ENCODE data around the gene CDH18.

CDH18 gene

GRCh38 chr5:19660679-19661078 is 327.3 kb downstream of the CDH18 start:
- no peak overlapping the region for H3K4me3 ChIP-seq (ENCODE audit: low read length)
- DNase-seq (ENCODE audit: low read depth, low spot score), result no peak

GRCh38 chr5:19655627-19656026 is 332.4 kb downstream of the CDH18 start:
- H3K4me3 ChIP-seq (ENCODE audit: low read length), result no peak overlapping the region

DNA sequence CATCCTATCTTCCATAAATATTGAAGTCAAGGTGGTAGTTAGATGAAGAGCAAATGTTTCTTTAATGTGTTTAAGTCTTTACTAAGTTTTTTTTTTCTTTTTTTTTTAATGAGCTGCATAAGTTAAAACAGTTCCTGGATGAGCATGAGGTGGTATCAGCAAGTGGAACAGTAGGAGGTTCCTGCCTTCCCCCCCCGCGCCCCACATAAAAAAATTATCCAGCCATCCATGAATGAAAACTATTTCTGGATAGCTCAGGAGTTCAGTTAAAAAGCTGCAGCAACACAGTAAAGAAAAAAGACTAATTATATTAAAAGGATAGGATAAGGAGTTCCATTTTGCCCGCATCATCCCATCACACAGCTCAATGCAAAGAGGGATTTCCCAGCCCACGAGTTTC is 349.5 kb downstream of the CDH18 start:
- no peak overlapping the region for H3K4me3 ChIP-seq (ENCODE audit: low read length)
- no peak for DNase-seq (ENCODE audit: low read depth, low spot score)

More at GRCh38 chr5:19655627-19656026, 332.4 kb downstream of the CDH18 start:
- DNase-seq (ENCODE audit: low read depth, low spot score), result no peak

- H3K4me3 ChIP-seq (ENCODE audit: low read length), result no peak overlapping the region
- DNase-seq (ENCODE audit: low read depth, low spot score), result no peak
Observed at GRCh38 chr5:19630876-19631275, 357.1 kb downstream of the CDH18 start.

DNA sequence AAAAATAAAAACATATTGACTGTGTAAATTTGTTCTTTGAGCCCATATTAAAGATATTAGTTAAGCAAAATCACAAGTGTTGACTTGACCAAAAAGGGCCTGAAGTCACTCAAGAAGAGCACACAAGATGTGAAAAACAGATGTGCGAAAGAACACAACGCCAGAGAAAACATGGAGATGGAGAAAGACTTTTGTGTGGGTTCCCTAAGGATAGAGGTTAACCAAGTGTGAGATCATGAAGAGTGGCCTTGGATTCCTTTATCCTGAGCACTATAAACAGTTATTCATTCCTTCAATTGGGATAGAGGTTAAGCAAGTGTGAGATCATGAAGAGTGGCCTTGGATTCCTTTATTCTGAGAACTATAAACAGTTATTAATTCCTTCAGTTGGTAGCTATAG is 361.8 kb downstream of the CDH18 start:
- DNase-seq (ENCODE audit: low read depth, low spot score), result no peak
- no peak overlapping the region for H3K4me3 ChIP-seq (ENCODE audit: low read length)

- no peak for DNase-seq (ENCODE audit: low read depth, low spot score)
- no peak overlapping the region for H3K4me3 ChIP-seq (ENCODE audit: low read length)
Observed at GRCh38 chr5:19625562-19625961, 362.4 kb downstream of the CDH18 start.

- DNase-seq (ENCODE audit: low read depth, low spot score), result no peak
- no peak overlapping the region for H3K4me3 ChIP-seq (ENCODE audit: low read length)
Observed at GRCh38 chr5:19619571-19619970, 368.4 kb downstream of the CDH18 start.

DNA sequence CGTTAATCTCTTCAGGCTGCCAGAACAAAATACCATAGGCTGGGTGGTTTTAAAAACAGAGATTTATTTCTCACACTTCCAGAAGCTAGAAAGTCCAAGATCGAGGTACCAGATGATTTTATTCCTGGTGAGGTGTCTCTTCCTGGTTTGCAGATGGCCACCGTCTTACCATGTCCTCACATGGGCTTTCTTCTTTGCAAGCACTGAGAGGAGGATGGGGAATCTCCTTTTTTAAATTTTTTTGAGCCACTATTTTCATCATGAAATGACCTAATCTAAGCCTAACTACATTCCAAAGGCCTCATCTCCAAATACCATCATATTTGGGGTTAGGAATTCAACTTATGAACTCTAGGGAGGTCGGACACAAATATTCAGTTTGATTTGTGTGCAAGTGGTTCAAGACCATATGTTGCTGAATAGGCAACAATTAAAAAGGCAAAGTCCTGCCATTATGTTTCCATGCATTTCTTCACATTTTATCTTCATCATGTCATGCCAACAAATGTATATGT is 371.2 kb downstream of the CDH18 start:
- no peak for DNase-seq (ENCODE audit: low read depth, low spot score)
- H3K4me3 ChIP-seq (ENCODE audit: low read length), result no peak overlapping the region

GRCh38 chr5:19615661-19616060 is 372.3 kb downstream of the CDH18 start:
- no peak for DNase-seq (ENCODE audit: low read depth, low spot score)

GRCh38 chr5:19615071-19615470 is 372.9 kb downstream of the CDH18 start:
- DNase-seq (ENCODE audit: low read depth, low spot score), result no peak
- H3K4me3 ChIP-seq (ENCODE audit: low read length), result no peak overlapping the region

More at GRCh38 chr5:19615661-19616060, 372.3 kb downstream of the CDH18 start:
- no peak overlapping the region for H3K4me3 ChIP-seq (ENCODE audit: low read length)

DNA sequence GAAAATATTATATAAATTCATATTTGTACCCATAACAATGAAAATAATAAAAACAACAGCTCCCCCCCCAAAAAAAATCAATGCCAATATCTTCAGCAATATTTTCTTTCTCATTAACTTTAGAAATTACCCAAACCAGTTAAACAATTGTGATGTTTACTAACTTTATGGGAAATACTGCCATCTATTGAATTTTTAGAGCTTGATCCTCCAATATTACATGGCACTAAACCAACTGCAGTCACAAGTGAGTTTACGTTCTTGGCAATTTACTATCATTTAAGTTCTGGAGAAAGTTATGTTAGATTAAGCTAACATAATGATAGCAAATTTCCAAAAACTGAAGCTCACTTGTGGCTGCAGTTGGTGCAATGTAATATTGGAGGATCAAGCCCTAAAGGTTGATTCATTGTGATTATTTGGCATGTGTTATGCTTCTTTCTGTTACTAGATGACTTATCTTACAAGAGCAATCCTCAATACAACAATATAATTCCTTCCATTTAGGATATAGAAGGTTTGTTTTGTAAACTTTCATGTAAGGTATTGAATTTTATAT is 379.5 kb downstream of the CDH18 start:
- DNase-seq (ENCODE audit: low read depth, low spot score), result no peak

DNA sequence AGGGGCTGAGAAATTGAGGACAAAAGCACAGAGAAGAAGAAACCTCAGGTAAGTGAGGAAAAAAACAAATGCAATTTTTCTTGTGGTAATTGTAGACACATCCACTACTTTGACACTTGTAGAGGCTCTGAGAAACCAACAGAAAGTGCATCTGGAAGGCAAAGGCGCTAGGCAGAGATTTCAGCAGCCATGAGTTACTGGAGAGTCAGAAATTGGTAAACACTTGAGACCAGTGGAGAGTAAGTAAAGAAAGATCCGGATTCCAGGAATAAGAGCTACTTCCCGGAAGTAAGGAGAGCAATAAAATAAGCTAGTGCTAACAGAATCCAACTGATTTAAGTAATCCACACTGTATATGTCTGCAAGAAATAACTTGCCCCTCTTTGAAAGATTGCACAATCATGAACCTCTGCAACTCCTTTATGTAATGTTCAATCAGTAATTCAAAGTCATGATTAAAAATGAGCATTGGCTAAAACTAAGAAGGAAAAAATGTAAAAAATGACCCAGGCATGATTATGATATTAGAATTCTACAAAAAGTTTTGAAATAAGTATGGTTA is 382.1 kb downstream of the CDH18 start:
- no peak overlapping the region for H3K4me3 ChIP-seq (ENCODE audit: low read length)
- DNase-seq (ENCODE audit: low read depth, low spot score), result no peak

More for the DNA sequence above, 379.5 kb downstream of the CDH18 start:
- no peak overlapping the region for H3K4me3 ChIP-seq (ENCODE audit: low read length)

DNA sequence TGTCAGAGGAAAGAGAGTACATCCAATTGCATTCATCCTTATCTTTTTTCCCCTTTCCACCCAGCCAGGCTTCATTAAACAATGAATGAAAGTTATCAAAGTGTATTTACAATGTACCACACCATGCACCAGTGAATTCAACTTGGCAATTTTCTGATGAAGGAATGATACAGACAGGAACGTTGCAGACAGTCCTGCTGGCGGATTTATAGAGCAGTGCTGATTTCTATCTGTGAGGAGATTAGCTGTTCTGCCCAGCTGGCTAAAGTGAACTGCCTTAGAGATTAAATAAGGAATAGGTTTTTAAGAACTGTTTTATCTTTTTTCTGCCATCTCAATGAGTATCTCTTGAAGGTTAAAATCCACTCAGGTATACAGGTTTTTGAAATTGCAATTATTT is 403.9 kb downstream of the CDH18 start:
- DNase-seq (ENCODE audit: low read depth, low spot score), result no peak
- no peak overlapping the region for H3K4me3 ChIP-seq (ENCODE audit: low read length)

- DNase-seq (ENCODE audit: low read depth, low spot score), result no peak
- H3K4me3 ChIP-seq (ENCODE audit: low read length), result no peak overlapping the region
Observed at GRCh38 chr5:19577882-19578281, 410.1 kb downstream of the CDH18 start.

- no peak overlapping the region for H3K4me3 ChIP-seq (ENCODE audit: low read length)
- DNase-seq (ENCODE audit: low read depth, low spot score), result no peak
Observed at GRCh38 chr5:19568004-19568403, 420.0 kb downstream of the CDH18 start.

DNA sequence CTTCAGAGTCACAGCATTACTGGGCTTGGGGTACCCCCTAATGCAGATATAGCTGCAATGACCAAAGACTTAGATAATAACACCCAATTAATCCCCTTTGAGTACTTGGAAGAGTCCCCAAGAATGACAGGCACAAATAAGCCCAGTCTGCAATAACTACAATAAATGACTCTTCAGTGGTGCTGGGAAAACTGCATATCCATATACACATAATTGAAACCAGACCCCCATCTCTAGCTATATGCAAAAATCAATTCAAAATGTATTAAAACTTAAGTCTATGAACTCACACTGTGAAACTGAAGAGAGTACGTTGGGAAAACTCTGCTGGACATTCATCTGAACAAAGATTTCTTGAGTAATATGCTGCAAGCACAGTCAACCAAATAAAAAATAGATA is 422.5 kb downstream of the CDH18 start:
- no peak for DNase-seq (ENCODE audit: low read depth, low spot score)
- no peak overlapping the region for H3K4me3 ChIP-seq (ENCODE audit: low read length)

DNA sequence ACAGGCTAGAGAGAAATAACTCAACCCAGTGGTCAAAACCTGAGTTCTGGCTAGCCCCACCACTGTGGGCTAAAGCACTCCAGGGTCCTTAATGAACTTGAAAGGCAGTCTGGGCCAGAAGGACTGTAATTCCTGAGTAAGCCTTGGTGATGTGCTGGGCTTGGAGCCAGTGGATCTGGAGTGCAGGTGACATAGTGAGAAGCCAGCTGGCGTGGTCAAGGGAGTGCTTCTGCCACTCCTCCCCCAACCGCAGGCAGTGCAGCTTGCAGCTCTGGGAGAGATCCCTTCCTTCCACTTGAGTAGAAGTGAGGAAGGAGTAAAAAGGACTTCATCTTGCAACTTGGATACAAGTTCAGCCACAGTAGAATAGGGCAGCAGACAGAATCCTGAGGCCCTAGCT is 424.0 kb downstream of the CDH18 start:
- H3K4me3 ChIP-seq (ENCODE audit: low read length), result no peak overlapping the region
- no peak for DNase-seq (ENCODE audit: low read depth, low spot score)

GRCh38 chr5:19555876-19556275 is 432.1 kb downstream of the CDH18 start:
- DNase-seq (ENCODE audit: low read depth, low spot score), result no peak

DNA sequence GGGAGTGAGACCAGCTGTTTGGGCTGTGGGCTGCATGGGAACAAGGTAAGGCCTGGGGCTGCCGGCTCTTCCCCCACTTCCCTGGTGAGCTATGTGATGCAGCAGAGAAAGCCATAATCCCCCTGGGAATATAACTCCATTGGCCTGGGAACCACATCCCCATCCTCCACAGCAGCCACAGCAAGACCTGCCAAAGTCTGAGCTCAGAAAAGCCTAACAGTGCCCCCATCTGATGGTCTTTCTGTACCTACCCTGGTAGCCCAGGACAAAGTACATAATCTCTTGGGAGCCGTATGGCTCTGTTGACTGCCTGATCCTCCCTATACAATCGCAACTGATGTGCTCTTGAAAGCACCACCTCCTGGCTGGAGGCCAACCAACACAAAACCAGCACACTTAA is 432.6 kb downstream of the CDH18 start:
- DNase-seq (ENCODE audit: low read depth, low spot score), result no peak
- H3K4me3 ChIP-seq (ENCODE audit: low read length), result no peak overlapping the region

More at GRCh38 chr5:19555876-19556275, 432.1 kb downstream of the CDH18 start:
- H3K4me3 ChIP-seq (ENCODE audit: low read length), result no peak overlapping the region

GRCh38 chr5:19554524-19554923 is 433.5 kb downstream of the CDH18 start:
- H3K4me3 ChIP-seq (ENCODE audit: low read length), result no peak overlapping the region
- DNase-seq (ENCODE audit: low read depth, low spot score), result no peak

DNA sequence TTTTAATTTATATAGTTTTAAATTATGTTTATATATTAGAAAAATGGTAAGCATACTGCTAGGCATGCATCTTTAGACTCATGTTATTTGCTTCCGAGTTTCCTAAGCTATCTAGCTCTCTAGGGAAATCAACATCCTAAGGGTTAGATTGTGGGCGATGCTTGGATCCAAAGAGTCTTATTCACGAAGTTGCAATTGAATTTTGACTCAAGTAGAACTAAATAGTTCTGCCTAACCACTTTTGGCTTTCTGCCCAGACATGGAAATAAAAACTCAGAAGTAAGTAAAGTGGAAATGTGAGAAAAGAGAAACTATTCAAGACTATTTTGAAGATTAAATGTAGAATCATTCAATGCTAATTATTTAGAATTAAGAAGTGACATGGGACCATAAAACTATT is 440.4 kb downstream of the CDH18 start:
- DNase-seq (ENCODE audit: low read depth, low spot score), result no peak
- H3K4me3 ChIP-seq (ENCODE audit: low read length), result no peak overlapping the region

Data from Jurkat, Clone E6-1 (cell line).